Osteoblast (primary cell): Measurements from ENCODE around the gene TMEM63B. TPM values are rescaled to one million over a fixed set of nuclear protein-coding genes. Genes with fewer than 3 reads are reported as not detected.

Experiments used
- DNase-seq: peaks from one replicate; pipeline ENCODE4 v3.0.0; 2011; ENCODE audit warnings: low spot score, mixed read lengths; ENCODE audit not compliant: insufficient read length; ENCODE audit errors: missing footprints
- H2AFZ ChIP-seq: 2 replicates; pipeline ENCODE4 v1.6.0; 2011; ENCODE audit warnings: mild to moderate bottlenecking, low read length
- H3K27ac ChIP-seq: 2 replicates; pipeline ENCODE4 v1.5.1; 2011; ENCODE audit warnings: mild to moderate bottlenecking, low read depth, low read length, moderate library complexity
- H3K27me3 ChIP-seq: 2 replicates; pipeline ENCODE4 v1.6.0; 2012; ENCODE audit warnings: mild to moderate bottlenecking, control low read depth, inconsistent platforms, low read length, moderate library complexity; ENCODE audit not compliant: insufficient read depth
- H3K36me3 ChIP-seq: 2 replicates; pipeline ENCODE4 v1.5.1; 2011; ENCODE audit warnings: mild to moderate bottlenecking, low read length, control low read depth, moderate library complexity; ENCODE audit not compliant: insufficient read depth
- H3K4me1 ChIP-seq: 2 replicates; pipeline ENCODE4 v1.5.1; 2011; ENCODE audit warnings: mild to moderate bottlenecking, low read length, control low read depth, moderate library complexity; ENCODE audit not compliant: insufficient read depth
- H3K4me2 ChIP-seq: 2 replicates; pipeline ENCODE4 v1.6.0; 2011; ENCODE audit warnings: mild to moderate bottlenecking, low read length; ENCODE audit not compliant: insufficient read depth
- H3K4me3 ChIP-seq: fragments of 200-600 bp; sonication (generic); 3 replicates; pipeline ENCODE4 v1.5.1; 2012; ENCODE audit warnings: mild to moderate bottlenecking, low read length, inconsistent platforms; ENCODE audit not compliant: insufficient read depth
- H3K79me2 ChIP-seq: 2 replicates; pipeline ENCODE4 v1.6.0; 2012; ENCODE audit warnings: mild to moderate bottlenecking, low read length, control low read depth, inconsistent platforms; ENCODE audit not compliant: insufficient read depth
- H3K9me3 ChIP-seq: 2 replicates; pipeline ENCODE4 v1.5.1; 2011; ENCODE audit warnings: low read depth, low read length, control low read depth
- H4K20me1 ChIP-seq: 2 replicates; pipeline ENCODE4 v1.6.0; 2012; ENCODE audit warnings: mild to moderate bottlenecking, low read length, control low read depth; ENCODE audit not compliant: insufficient read depth
- total RNA-seq: library from RNA; depleted of rRNA; stranded (reverse); fragments of >200 nt; gene quantifications from 2 replicates; pipeline ENCODE4 v1.2.3, GENCODE V29; 2012
- TF ChIP-seq, protein P1 (sequence below): IDR thresholded peaks from 2 replicates; pipeline ENCODE4 v1.5.1; 2011; ENCODE audit warnings: mild to moderate bottlenecking, low read depth, low read length, moderate library complexity; ENCODE audit errors: extremely low read depth

Gene TMEM63B
- total RNA-seq, 1 donor = 36.6 TPM

DNA sequence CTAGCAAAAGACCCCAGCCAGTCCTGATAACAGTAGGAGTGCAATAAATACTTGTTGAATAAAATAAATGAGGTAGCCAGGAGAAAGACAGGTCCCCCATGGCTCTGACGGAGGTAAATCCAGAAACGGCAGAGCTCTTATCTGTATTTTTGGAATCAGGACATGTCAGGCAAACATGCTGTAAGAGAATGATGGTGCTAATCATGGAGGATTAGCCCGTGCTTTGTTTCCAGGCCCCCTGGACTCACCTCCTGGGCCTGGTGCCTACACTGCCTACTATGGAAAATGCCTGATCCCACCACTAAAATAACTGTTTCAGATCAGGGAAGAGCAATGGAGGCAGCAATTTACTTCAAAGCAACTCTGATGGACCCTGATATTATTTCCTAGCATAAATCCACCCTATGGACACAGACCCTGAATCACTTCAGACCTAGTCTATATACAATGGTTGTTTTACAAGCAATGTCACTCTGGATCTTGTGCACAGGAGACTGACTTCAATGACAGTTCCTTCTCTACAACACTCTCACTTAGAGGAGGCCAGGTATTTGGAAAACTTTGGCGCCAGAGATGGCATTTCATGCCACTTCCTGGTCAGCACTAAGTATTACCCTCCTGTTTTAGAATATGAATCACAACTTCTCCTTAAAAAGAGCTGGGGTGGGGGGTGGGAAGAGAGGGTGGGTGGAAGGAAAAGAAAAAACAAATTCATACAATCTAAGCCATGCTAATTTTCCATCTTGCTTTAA, 6.5 kb upstream of the TMEM63B start:
- peak overlapping the region; percentile 59 for H3K4me2 ChIP-seq
- DNase-seq = no peak
- H3K4me3 ChIP-seq = peak overlapping the region; percentile 8
- no peaks in the 10 kb centered on the region for H3K9me3 ChIP-seq
- peak overlapping the region; percentile 23 for H3K27ac ChIP-seq
- peaks cover 40% of the 10 kb centered on the region for H4K20me1 ChIP-seq
- H3K36me3 ChIP-seq = no peaks in the 10 kb centered on the region
- H2AFZ ChIP-seq = no peak overlapping the region
- no peaks in the 10 kb centered on the region for H3K27me3 ChIP-seq
- H3K4me1 ChIP-seq = peaks cover 81% of the 10 kb centered on the region
- peaks cover 95% of the 10 kb centered on the region for H3K79me2 ChIP-seq
- TF ChIP-seq, protein P1, sequence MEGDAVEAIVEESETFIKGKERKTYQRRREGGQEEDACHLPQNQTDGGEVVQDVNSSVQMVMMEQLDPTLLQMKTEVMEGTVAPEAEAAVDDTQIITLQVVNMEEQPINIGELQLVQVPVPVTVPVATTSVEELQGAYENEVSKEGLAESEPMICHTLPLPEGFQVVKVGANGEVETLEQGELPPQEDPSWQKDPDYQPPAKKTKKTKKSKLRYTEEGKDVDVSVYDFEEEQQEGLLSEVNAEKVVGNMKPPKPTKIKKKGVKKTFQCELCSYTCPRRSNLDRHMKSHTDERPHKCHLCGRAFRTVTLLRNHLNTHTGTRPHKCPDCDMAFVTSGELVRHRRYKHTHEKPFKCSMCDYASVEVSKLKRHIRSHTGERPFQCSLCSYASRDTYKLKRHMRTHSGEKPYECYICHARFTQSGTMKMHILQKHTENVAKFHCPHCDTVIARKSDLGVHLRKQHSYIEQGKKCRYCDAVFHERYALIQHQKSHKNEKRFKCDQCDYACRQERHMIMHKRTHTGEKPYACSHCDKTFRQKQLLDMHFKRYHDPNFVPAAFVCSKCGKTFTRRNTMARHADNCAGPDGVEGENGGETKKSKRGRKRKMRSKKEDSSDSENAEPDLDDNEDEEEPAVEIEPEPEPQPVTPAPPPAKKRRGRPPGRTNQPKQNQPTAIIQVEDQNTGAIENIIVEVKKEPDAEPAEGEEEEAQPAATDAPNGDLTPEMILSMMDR = no peak

- TF ChIP-seq, protein P1 = no peak
- Histone ChIP-seq H3K27me3 (no peaks in the 10 kb centered on the region), H3K36me3 (no peaks in the 10 kb centered on the region), H4K20me1 (peaks cover 48% of the 10 kb centered on the region), H3K27ac (peak overlapping the region; percentile 40), H3K4me1 (peaks cover 66% of the 10 kb centered on the region), H3K4me3 (no peak overlapping the region), H3K4me2 (peak overlapping the region; percentile 5), H2AFZ (no peak overlapping the region), H3K79me2 (peaks cover 98% of the 10 kb centered on the region), H3K9me3 (no peaks in the 10 kb centered on the region)
- DNase-seq = no peak
Measured at GRCh38 chr6:44122801-44123200, 4.6 kb upstream of the TMEM63B start.

DNA sequence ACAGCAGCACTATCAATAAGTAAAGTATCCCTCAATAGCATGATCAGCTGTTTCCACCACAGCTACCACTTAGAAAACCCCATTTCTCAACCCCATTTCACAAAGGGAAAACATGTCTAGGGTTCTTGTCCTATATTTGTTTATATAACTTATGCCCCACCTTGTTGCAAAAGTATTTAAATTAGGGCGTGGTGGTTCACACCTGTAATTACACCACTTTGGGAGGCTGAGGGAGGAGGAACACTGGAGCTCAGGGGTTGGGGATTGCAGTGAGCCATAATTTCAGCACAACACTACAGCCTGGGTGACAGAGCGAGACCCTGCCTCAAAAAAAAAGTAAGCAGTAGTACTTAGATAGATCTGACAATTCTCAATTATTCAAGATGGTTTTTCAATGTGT, 3.8 kb upstream of the TMEM63B start:
- TF ChIP-seq, protein P1 = no peak

DNA sequence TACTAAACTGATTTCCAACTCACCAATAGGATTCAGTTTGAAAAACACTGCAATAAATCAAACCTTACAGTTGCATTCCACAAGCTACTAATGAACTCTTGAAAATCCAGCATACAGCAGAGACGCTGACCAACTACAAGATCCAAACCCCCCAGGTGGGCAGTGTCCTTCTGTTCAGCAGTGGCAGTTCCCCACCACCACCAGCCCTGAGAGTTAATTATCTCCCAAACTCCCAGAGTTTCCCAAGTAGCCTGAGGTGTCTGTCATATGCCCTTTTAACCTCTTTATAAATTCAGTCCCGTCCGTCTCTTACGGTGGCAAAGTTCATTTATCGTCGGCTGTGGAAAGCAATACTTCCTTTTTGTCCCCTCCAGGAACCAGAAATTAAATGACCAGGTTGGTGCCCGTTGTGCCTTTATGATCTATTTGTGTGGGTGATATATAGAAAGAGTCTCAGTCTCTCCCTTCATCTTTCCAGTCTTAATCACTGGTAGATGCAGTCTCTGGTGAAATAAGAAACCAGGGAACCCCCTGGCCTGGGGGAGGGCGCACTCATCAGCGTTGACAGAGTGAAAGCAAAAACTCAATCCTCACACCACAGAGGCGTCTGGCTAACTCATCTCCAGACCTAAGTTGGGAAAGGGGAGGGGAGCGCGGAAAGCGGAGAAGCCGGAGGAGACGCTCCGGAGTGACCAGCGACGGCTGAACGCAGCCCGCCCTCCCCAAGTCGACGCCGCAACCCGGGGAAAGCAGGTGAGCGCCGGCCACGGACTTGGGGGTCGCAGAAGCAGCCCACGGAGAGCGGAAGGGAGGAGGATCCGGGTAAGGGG, 819 bp upstream of the TMEM63B start:
- no peaks in the 10 kb centered on the region for H3K27me3 ChIP-seq
- H3K4me1 ChIP-seq = peaks cover 38% of the 10 kb centered on the region
- H3K36me3 ChIP-seq = no peaks in the 10 kb centered on the region

More for the DNA sequence above, 3.8 kb upstream of the TMEM63B start:
- H3K79me2 ChIP-seq = peaks cover 98% of the 10 kb centered on the region
- no peaks in the 10 kb centered on the region for H3K27me3 ChIP-seq
- H3K4me3 ChIP-seq = no peak overlapping the region
- H3K27ac ChIP-seq = peak overlapping the region; percentile 40
- no peaks in the 10 kb centered on the region for H3K36me3 ChIP-seq
- no peak overlapping the region for H2AFZ ChIP-seq
- H3K4me1 ChIP-seq = peaks cover 63% of the 10 kb centered on the region
- peak overlapping the region; percentile 5 for H3K4me2 ChIP-seq
- DNase-seq = no peak
- H3K9me3 ChIP-seq = no peaks in the 10 kb centered on the region
- H4K20me1 ChIP-seq = peaks cover 52% of the 10 kb centered on the region

More for the DNA sequence above, 819 bp upstream of the TMEM63B start:
- peak overlapping the region; percentile 84 for H3K27ac ChIP-seq
- H4K20me1 ChIP-seq = peaks cover 45% of the 10 kb centered on the region
- peak overlapping the region; percentile 91 for H3K4me3 ChIP-seq
- peak overlapping the region; percentile 95 for H3K4me2 ChIP-seq
- no peaks in the 10 kb centered on the region for H3K9me3 ChIP-seq
- peak; percentile 96 for DNase-seq
- peak overlapping the region; percentile 80 for H2AFZ ChIP-seq
- peaks cover 87% of the 10 kb centered on the region for H3K79me2 ChIP-seq
- TF ChIP-seq, protein P1 = no peak
